ENCODE measurements around the gene LRGUK. TPM values are rescaled to one million over a fixed set of nuclear protein-coding genes. Genes with fewer than 3 reads are reported as not detected.
A peak's percentile ranks its signal among the peaks of the same experiment; 100 is the strongest.

Gene LRGUK
- total and polyA plus RNA-seq, 2 donors from 2014 or later: 0.19 to 3.8 TPM

DNA sequence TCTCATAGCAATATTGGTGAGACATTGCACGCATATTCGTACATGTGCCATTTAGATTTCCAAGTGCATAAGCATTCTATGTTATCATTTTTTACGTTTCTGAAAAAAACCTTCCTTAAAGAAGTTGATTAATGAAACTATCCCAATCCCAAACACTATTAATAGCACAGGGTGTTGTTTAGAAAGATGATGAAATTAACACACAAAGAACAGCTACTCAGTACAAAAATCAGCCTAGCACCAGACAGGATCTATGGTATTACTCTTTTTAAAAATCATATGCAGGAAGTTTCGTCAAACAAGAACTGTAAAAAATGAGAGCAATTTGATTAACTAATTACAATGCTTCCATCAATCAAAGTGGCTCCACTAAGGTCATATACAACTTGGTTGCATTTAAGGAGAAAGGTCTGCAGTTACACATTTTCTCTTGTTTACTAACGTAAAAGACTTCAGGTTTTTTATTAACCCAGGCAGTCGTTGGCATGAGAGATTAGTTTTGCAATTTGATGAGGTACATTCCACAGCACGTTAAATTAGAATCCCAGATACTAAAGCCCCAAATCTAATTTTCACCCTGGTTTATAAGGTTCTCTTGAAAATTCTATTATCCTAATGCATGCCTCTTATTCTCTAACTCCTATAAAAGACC lies 151.5 kb downstream of the LRGUK start:
- no peak overlapping the region for H3K9ac ChIP-seq (ENCODE audit: low read length in 3 of 3)
- intact Hi-C loops (cut with DNase I): no loop called here

DNA sequence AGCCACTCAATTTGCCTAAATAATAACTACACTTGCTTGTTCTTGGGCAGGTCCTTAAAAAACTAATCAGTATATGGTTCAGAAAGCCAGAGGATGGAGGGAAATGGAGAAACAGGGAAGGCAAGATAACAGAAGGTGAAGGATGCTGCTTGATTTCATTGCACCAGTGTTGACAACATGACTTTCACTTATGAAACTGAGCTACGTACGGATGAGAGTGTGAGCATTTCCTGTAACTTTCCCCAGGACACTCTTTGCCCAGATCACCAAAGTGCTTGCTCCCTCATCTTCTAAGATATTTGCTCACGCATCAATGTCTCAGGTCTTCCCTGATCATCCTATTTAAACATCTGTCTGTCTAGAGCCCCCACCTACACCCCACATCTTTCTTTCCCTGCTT lies 152.2 kb downstream of the LRGUK start:
- H3K9me3 ChIP-seq (ENCODE audit: control insufficient read depth in 2 of 3, insufficient read depth in 1 of 3, low read length in 3 of 3): no peaks in the 10 kb centered on the region
- no peaks in the 10 kb centered on the region for H3K27me3 ChIP-seq (ENCODE audit: control insufficient read depth, insufficient read depth, low read length)
- H3K9ac ChIP-seq (ENCODE audit: low read length in 3 of 3): no peak overlapping the region
- FAIRE-seq: no peak
- H3K36me3 ChIP-seq (ENCODE audit: control insufficient read depth in 2 of 3, insufficient read depth in 3 of 3, low read length in 3 of 3): no peaks in the 10 kb centered on the region
- H3K4me1 ChIP-seq (ENCODE audit: control insufficient read depth in 2 of 3, insufficient read depth in 2 of 3, low read depth in 1 of 3, low read length in 3 of 3): peaks cover 0 to 16% (median 0%) of the 10 kb centered on the region in 3 donors
- H3K27ac ChIP-seq (ENCODE audit: low read depth in 2 of 2, low read length in 2 of 2): peak overlapping the region in 1 of 2 donors; percentile 51
- DNase-seq: no peak
- peak overlapping the region in 2 of 3 donors; percentile 27 to 49 for H3K4me3 ChIP-seq (ENCODE audit: low read length in 3 of 3)
- TF ChIP-seq, protein P1, sequence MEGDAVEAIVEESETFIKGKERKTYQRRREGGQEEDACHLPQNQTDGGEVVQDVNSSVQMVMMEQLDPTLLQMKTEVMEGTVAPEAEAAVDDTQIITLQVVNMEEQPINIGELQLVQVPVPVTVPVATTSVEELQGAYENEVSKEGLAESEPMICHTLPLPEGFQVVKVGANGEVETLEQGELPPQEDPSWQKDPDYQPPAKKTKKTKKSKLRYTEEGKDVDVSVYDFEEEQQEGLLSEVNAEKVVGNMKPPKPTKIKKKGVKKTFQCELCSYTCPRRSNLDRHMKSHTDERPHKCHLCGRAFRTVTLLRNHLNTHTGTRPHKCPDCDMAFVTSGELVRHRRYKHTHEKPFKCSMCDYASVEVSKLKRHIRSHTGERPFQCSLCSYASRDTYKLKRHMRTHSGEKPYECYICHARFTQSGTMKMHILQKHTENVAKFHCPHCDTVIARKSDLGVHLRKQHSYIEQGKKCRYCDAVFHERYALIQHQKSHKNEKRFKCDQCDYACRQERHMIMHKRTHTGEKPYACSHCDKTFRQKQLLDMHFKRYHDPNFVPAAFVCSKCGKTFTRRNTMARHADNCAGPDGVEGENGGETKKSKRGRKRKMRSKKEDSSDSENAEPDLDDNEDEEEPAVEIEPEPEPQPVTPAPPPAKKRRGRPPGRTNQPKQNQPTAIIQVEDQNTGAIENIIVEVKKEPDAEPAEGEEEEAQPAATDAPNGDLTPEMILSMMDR (IDR thresholded peaks at IDR 0.05; ENCODE audit: borderline replicate concordance, extremely low read depth, insufficient read depth): no peak
- intact Hi-C loops (cut with DNase I): no loop called here

More for the DNA sequence above, 151.5 kb downstream of the LRGUK start:
- H3K36me3 ChIP-seq (ENCODE audit: control insufficient read depth in 2 of 3, insufficient read depth in 3 of 3, low read length in 3 of 3): no peaks in the 10 kb centered on the region
- TF ChIP-seq, protein P1 (IDR thresholded peaks at IDR 0.05; ENCODE audit: borderline replicate concordance, extremely low read depth, insufficient read depth): no peak
- FAIRE-seq: no peak
- peak overlapping the region in 1 of 3 donors; percentile 27 for H3K4me3 ChIP-seq (ENCODE audit: low read length in 3 of 3)
- H3K27ac ChIP-seq (ENCODE audit: low read depth in 2 of 2, low read length in 2 of 2): peak overlapping the region in 1 of 2 donors; percentile 34
- peak in 1 of 5 donors; percentile 10 for DNase-seq
- no peaks in the 10 kb centered on the region for H3K27me3 ChIP-seq (ENCODE audit: control insufficient read depth, insufficient read depth, low read length)
- H3K4me1 ChIP-seq (ENCODE audit: control insufficient read depth in 2 of 3, insufficient read depth in 2 of 3, low read depth in 1 of 3, low read length in 3 of 3): peaks cover 0 to 16% (median 0%) of the 10 kb centered on the region in 3 donors
- H3K9me3 ChIP-seq (ENCODE audit: control insufficient read depth in 2 of 3, insufficient read depth in 1 of 3, low read length in 3 of 3): no peaks in the 10 kb centered on the region

DNA sequence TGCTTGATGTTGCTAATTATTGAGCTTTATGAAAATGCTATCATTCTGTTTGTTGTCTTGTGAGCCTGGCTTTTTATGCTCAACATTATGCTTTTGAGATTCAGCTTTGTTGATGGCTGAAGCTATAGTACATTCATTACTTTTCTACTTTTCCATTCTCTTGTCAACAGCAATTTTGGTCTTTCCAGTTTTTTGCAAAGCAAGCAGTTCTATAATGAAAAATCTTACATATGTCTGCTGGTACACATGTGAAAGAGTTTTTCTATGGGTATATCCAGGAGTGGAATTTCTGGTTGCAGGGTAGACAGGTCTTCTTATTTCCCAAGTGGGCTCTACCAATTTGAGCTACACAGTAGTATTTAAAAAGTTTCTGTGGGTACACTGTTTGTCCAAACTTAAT lies 152.8 kb downstream of the LRGUK start:
- intact Hi-C loops (cut with DNase I): no loop called here
- TF ChIP-seq, protein P1 (IDR thresholded peaks at IDR 0.05; ENCODE audit: borderline replicate concordance, extremely low read depth, insufficient read depth): no peak
- no peak for FAIRE-seq

More for the DNA sequence above, 152.8 kb downstream of the LRGUK start:
- no peak overlapping the region for H3K9ac ChIP-seq (ENCODE audit: low read length in 3 of 3)
- no peak for DNase-seq
- H3K4me3 ChIP-seq (ENCODE audit: low read length in 3 of 3): no peak overlapping the region
- no peaks in the 10 kb centered on the region for H3K9me3 ChIP-seq (ENCODE audit: control insufficient read depth in 2 of 3, insufficient read depth in 1 of 3, low read length in 3 of 3)
- no peak overlapping the region for H3K27ac ChIP-seq (ENCODE audit: low read depth in 2 of 2, low read length in 2 of 2)
- no peaks in the 10 kb centered on the region for H3K36me3 ChIP-seq (ENCODE audit: control insufficient read depth in 2 of 3, insufficient read depth in 3 of 3, low read length in 3 of 3)
- peaks cover 0 to 16% (median 0%) of the 10 kb centered on the region in 3 donors for H3K4me1 ChIP-seq (ENCODE audit: control insufficient read depth in 2 of 3, insufficient read depth in 2 of 3, low read depth in 1 of 3, low read length in 3 of 3)
- no peaks in the 10 kb centered on the region for H3K27me3 ChIP-seq (ENCODE audit: control insufficient read depth, insufficient read depth, low read length)

Measured in kidney (tissue), 14 donors.